Stimulated activated CD4-positive, alpha-beta T cell treated with anti-CD3 and anti-CD28 coated beads, TNF-alpha, amount 100 ng/mL, for 24 hours (primary cell): Measurements from ENCODE around the gene GRIN1.
"Not testable (repeated sequence)": the region's sequence is repeated elsewhere in the genome, so short reads cannot be mapped to it uniquely, and the experiment has no call there.

Source experiments
- DNase-seq, 3 experiments: peaks; one replicate each; pipeline ENCODE4 v3.0.0-alpha.2; 2020; ENCODE audit warnings: low read depth in 3 of 3

The GRIN1 gene

GRCh38 chr9:137111788-137112563 lies 27.0 kb upstream of the GRIN1 start:
- DNase-seq = no peak

- DNase-seq = no peak
Measured at GRCh38 chr9:137112564-137113384, 26.2 kb upstream of the GRIN1 start.

- no peak for DNase-seq
Measured at GRCh38 chr9:137113385-137114159, 25.4 kb upstream of the GRIN1 start.

- DNase-seq = no peak
Measured at GRCh38 chr9:137114220-137114612, 24.7 kb upstream of the GRIN1 start.

- peak; percentile 60 to 80 (median 65) for DNase-seq
Measured at GRCh38 chr9:137114613-137115393, 24.2 kb upstream of the GRIN1 start, which contains the start of gene DPP7. DPP7 (minus strand) TSS chr9:137114733; CDS start chr9:137114713, 20 bp downstream.

GRCh38 chr9:137115394-137116026 lies 23.4 kb upstream of the GRIN1 start:
- no peak for DNase-seq

GRCh38 chr9:137116027-137116507 lies 22.9 kb upstream of the GRIN1 start:
- no peak for DNase-seq

GRCh38 chr9:137116728-137117127 lies 22.2 kb upstream of the GRIN1 start:
- no peak for DNase-seq

- no peak for DNase-seq
Measured at GRCh38 chr9:137117269-137117731, 21.7 kb upstream of the GRIN1 start.

GRCh38 chr9:137118092-137118603 lies 20.8 kb upstream of the GRIN1 start:
- DNase-seq = not testable (repeated sequence)

- DNase-seq = not testable (repeated sequence)
Measured at GRCh38 chr9:137121927-137122795, 16.8 kb upstream of the GRIN1 start.

- DNase-seq = not testable (repeated sequence)
Measured at GRCh38 chr9:137122796-137123467, 16.0 kb upstream of the GRIN1 start.

- no peak for DNase-seq
Measured at GRCh38 chr9:137123468-137123837, 15.5 kb upstream of the GRIN1 start.

GRCh38 chr9:137123952-137124462 lies 14.9 kb upstream of the GRIN1 start:
- DNase-seq = not testable (repeated sequence)

GRCh38 chr9:137126786-137127185 lies 12.2 kb upstream of the GRIN1 start:
- DNase-seq = no peak

- no peak for DNase-seq
Measured at GRCh38 chr9:137127301-137128157, 11.4 kb upstream of the GRIN1 start.

GRCh38 chr9:137128158-137128861 lies 10.6 kb upstream of the GRIN1 start:
- peak in 1 of 3 experiments; percentile 45 for DNase-seq
